ENCODE data around the gene TNFRSF25. TPM values are rescaled to one million over a fixed set of nuclear protein-coding genes. Genes with fewer than 3 reads are reported as not detected.

TNFRSF25 gene
- total and polyA plus RNA-seq, 2 donors from 2014 or later: 7.6 to 13.8 TPM

- FAIRE-seq (no peak), DNase-seq (peak in 1 of 5 donors; percentile 56)
- no peaks in the 10 kb centered on the region for H3K27me3 ChIP-seq (ENCODE audit: control insufficient read depth, insufficient read depth, low read length)
- no peak overlapping the region for H3K9ac ChIP-seq (ENCODE audit: low read length in 3 of 3)
- no peaks in the 10 kb centered on the region for H3K9me3 ChIP-seq (ENCODE audit: control insufficient read depth in 2 of 3, insufficient read depth in 1 of 3, low read length in 3 of 3)
- peaks cover 0 to 7% (median 0%) of the 10 kb centered on the region in 3 donors for H3K4me1 ChIP-seq (ENCODE audit: control insufficient read depth in 2 of 3, insufficient read depth in 2 of 3, low read depth in 1 of 3, low read length in 3 of 3)
- no peak overlapping the region for H3K27ac ChIP-seq (ENCODE audit: low read depth in 2 of 2, low read length in 2 of 2)
- TF ChIP-seq CTCF (IDR thresholded peaks at IDR 0.05; ENCODE audit: borderline replicate concordance, extremely low read depth, insufficient read depth): no peak
- intact Hi-C loops (cut with DNase I): no loop called here
- no peak overlapping the region for H3K4me3 ChIP-seq (ENCODE audit: low read length in 3 of 3)
- H3K36me3 ChIP-seq (ENCODE audit: control insufficient read depth in 2 of 3, insufficient read depth in 3 of 3, low read length in 3 of 3): no peaks in the 10 kb centered on the region
These were observed 17.2 kb upstream of the TNFRSF25 start for GRCh38 chr1:6483017-6483760.

- Histone ChIP-seq H3K4me1 (ENCODE audit: control insufficient read depth in 2 of 3, insufficient read depth in 2 of 3, low read depth in 1 of 3, low read length in 3 of 3) (peaks cover 0 to 7% (median 0%) of the 10 kb centered on the region in 3 donors), H3K4me3 (ENCODE audit: low read length in 3 of 3) (no peak overlapping the region), H3K9me3 (ENCODE audit: control insufficient read depth in 2 of 3, insufficient read depth in 1 of 3, low read length in 3 of 3) (no peaks in the 10 kb centered on the region), H3K27me3 (ENCODE audit: control insufficient read depth, insufficient read depth, low read length) (no peaks in the 10 kb centered on the region), H3K9ac (ENCODE audit: low read length in 3 of 3) (no peak overlapping the region), H3K36me3 (ENCODE audit: control insufficient read depth in 2 of 3, insufficient read depth in 3 of 3, low read length in 3 of 3) (no peaks in the 10 kb centered on the region), H3K27ac (ENCODE audit: low read depth in 2 of 2, low read length in 2 of 2) (no peak overlapping the region)
- TF ChIP-seq CTCF (IDR thresholded peaks at IDR 0.05; ENCODE audit: borderline replicate concordance, extremely low read depth, insufficient read depth): no peak
- DNase-seq (peak in 1 of 5 donors; percentile 58), FAIRE-seq (no peak)
- intact Hi-C loops (cut with DNase I): no loop called here
These were observed 15.8 kb upstream of the TNFRSF25 start for GRCh38 chr1:6481820-6482219.

GRCh38 chr1:6477039-6477820 is 11.3 kb upstream of the TNFRSF25 start:
- intact Hi-C loops (cut with DNase I): no loop called here
- no peaks in the 10 kb centered on the region for H3K27me3 ChIP-seq (ENCODE audit: control insufficient read depth, insufficient read depth, low read length)
- no peaks in the 10 kb centered on the region for H3K9me3 ChIP-seq (ENCODE audit: control insufficient read depth in 2 of 3, insufficient read depth in 1 of 3, low read length in 3 of 3)
- peak in 4 of 5 donors; percentile 47 to 65 (median 58) for DNase-seq
- no peak overlapping the region for H3K4me3 ChIP-seq (ENCODE audit: low read length in 3 of 3)
- FAIRE-seq: no peak
- H3K27ac ChIP-seq (ENCODE audit: low read depth in 2 of 2, low read length in 2 of 2): no peak overlapping the region
- H3K4me1 ChIP-seq (ENCODE audit: control insufficient read depth in 2 of 3, insufficient read depth in 2 of 3, low read depth in 1 of 3, low read length in 3 of 3): no peaks in the 10 kb centered on the region
- H3K9ac ChIP-seq (ENCODE audit: low read length in 3 of 3): no peak overlapping the region
- H3K36me3 ChIP-seq (ENCODE audit: control insufficient read depth in 2 of 3, insufficient read depth in 3 of 3, low read length in 3 of 3): no peaks in the 10 kb centered on the region
- no peak for TF ChIP-seq CTCF (IDR thresholded peaks at IDR 0.05; ENCODE audit: borderline replicate concordance, extremely low read depth, insufficient read depth)
